Measurements from ENCODE around the gene EFCAB10.
"Not testable (repeated sequence)": the region's sequence is repeated elsewhere in the genome, so short reads cannot be mapped to it uniquely, and the experiment has no call there.

EFCAB10 gene

DNA sequence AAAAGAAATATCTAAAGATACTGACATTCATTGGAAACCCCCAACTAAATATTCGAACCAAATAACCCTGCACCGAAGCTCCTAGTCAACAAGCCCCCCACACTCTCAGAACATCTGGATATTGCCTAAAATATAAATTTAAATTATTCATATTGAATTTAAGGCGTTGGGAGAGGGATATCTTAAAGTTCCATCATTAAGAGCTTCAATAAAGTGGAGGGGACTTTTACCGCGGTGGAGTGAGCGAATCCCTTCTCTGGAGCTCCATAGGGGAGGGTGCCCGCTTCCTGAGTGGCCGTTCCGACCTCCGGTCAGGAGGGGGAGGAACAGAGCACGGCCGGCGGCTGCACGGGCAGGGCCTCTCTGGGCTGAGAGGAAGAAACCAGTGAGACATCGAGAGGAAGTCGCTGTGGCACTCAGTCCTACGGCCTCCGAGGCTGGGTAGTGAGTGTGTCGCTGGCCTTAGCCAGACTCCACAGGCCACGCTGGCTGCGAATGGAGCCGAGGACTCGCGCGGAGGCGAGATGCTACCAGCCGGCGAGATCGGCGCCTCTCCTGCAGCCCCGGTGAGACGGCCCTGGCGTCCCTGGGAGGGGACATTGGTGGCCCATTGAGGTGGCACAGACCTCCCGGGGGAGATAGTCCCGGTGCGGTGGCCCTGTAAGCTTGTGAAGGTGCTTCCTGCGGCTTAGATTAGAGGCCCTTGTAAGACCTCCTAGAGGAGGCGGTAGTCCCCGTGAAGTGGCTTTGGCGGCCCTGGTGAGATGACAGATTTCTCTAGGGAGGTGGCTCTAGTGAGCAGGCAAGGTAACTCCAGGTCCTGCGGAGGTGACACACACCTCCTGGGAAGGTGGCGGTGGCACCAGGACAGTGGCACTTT lies 49.3 kb downstream of the EFCAB10 start, which contains the start of gene RINT1:
Gene RINT1 (plus strand): TSS at position 410 of the 880 bp plus-strand sequence. CDS start 115 bp downstream, at position 525.
- DNase-seq (ENCODE audit: low read depth in 2 of 3, low spot score in 1 of 3): peak; percentile 86 to 92 (median 88)

DNA sequence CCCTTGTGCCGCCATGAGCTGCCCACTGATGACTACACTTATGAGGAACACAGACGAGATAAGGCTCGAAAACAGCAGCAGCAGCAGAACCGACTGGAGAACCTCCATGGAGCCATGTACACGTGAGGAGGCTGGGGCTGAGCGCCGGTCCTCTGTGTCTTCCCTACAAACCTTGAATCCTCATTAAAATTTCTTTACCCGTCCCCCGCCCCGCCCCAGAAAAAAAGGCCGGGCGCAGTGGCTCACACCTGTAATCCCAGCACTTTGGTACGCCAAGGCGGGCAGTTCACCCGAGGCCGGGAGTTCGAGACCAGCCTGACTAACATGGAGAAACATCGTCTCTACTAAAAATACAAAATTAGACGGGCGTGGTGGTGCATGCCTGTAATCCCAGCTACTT lies 50.7 kb downstream of the EFCAB10 start:
- DNase-seq (ENCODE audit: low read depth in 2 of 3, low spot score in 1 of 3): no peak

DNA sequence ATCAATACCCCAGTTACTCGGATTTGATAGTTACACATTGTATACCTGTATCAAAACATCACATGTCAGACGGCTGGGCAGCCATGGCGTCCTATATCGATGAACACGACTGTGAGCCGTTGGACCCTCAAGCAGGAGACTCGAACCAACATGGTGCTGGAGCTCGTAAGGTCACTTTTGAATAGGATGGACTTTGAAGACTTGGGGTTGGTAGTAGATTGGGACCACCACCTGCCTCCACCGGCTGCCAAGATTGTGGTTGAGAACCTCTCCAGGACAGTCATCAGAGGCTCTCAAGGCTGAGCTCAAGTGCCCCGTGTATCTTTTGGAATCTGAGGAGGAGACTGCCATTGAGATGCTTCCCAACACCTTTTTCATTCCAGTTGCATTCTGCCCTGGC lies 51.2 kb downstream of the EFCAB10 start:
- DNase-seq (ENCODE audit: low read depth in 2 of 3, low spot score in 1 of 3): no peak

DNA sequence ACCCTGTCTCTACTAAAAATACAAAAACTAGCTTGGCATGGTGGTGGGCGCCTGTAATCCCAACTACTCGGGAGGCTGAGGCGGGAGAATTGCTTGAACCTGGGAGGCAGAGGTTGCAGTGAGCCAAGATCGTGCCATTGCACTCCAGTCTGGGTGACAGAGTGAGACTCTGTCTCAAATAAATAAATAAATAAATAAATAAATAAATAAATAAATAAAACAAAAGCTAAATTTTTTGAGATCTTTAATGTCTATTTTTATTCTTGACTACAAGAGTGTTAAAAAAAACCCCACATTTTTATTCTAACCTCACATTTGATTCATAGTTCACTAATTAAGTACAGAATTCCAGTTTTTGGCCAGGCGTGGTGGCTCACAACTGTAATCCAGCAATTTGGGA lies 53.6 kb downstream of the EFCAB10 start:
- not testable (repeated sequence) for DNase-seq (ENCODE audit: low read depth in 2 of 3, low spot score in 1 of 3)

DNA sequence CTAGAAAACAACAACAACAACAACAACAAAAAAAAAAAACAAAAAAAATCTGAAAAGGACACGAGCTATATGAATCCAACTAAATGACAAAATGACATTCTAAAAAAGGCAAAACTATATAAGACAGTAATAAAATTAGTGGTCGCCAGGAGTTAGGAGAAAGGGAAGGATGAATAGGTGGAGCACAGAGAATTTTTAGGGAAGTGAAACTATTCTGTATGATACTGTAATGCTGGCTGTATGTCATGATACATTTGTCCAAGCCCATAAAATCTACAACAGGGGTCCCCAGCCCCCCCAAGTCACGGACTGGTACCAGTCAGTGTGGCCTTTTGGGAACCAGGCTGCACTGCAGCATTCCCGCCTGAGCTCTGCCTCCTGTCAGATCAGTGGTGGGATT lies 56.5 kb downstream of the EFCAB10 start:
- DNase-seq (ENCODE audit: low read depth in 2 of 3, low spot score in 1 of 3): no peak

DNA sequence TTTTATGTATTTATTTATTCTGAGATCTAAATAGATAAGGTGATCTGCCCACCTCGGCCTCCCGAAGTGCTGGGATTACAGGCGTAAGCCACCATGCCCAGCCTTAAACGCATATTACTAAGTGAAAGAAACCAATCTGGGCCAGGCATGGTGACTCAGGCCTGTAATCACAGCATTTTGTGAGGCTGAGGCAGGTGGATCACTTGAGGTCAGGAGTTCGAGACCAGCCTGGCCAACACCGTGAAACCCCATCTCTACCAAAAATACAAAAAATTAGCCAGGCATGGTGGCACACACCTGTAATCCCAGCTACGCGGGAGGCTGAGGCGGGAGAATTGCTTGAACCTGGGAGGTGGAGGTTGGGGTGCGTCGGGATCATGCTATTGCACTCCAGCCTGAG lies 56.9 kb downstream of the EFCAB10 start:
- not testable (repeated sequence) for DNase-seq (ENCODE audit: low read depth in 2 of 3, low spot score in 1 of 3)

DNA sequence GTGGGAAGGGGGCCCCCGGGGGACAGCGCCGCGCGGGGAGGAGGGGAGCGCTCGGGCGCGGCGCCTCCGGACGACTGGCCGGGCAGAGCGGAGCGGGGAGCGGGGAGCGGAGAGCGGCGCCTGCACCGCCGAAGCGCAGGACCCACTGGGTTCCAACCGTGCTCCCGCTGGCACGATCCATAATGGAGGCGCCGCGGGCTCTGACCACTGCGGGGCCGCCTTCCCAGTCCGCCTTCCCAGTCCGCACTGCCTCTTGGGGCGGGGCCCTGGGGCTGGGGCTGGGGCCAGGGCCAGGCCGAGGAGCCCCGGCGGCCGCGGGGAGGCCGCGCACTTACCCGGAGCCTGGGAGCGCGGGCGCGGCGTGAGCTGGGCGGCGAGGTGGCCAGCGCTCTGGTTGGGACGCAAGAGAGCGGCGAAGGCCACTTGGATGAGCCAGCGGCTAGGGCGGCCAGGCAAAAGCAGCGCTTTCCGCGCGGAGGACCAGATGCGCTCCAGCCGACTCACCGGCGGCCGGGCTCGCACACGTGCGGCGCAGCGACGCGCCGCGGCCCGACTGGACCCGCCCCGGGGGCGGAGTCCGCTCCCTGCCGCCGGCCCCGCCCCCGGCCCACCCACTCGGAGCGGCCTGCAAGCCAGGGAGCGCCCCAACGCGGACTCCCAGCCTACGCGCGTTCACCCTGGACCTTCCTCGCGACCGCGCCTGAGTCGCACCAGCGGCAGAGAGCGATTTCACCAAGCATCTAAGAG lies 59.4 kb downstream of the EFCAB10 start, which contains the start of gene PUS7:
Gene PUS7 (minus strand): TSS at position 555 of the 747 bp plus-strand sequence. CDS start 13,759 bp downstream, outside the sequence.
- peak; percentile 64 to 82 (median 68) for DNase-seq (ENCODE audit: low read depth in 2 of 3, low spot score in 1 of 3)

DNA sequence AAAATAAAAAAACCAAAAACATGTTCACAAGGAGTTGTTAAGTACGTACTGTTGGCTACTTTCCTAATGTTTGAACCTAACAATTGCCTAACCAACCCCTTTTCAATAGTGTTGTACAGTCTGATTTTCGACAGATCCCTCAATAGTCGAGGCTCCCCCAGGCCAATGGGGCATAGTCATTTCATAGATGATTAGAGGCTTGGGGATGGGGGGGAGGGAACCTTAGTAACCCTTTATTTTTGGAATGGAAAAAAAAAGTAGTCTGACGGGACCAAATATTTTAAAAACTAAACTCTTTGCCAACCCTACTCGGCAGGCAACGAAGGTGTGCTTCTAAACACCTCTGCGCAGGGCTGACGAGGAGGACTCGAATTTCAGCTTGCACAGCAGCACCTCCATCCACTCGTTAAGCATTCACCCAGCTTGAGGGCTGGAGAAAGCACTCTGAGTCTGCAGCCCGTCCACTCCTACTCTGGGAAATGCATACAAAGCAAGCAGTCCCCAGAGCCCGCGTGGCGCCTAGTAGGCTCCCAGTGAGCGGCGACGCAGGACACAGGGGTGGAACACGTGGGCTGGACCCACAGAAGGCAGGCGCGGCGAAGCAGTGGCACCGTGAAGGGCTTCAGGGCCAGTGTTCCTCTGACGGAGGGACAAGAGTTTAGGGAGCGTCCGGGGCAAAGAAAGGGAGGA lies 60.1 kb downstream of the EFCAB10 start:
- DNase-seq (ENCODE audit: low read depth in 2 of 3, low spot score in 1 of 3): peak; percentile 29 to 46 (median 35)

DNA sequence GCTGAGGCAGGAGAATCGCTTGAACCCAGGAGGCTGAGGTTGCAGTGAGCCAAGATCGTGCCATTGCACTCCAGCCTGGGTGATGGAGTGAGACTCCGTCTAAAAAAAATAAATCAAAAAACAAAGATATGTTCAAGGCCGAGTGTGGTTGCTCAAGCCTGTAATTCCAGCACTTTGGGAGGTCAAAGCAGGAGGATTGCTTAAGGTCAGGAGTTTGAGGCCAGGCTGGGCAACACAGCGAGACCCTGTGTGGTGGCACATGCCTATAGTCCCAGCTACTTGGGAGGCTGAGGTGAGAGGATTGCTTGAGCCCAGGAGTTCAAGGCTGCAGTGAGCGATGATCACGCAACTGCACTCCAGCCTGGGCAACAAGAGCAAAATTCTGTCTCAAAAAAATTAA lies 60.7 kb downstream of the EFCAB10 start:
- DNase-seq (ENCODE audit: low read depth in 2 of 3, low spot score in 1 of 3): not testable (repeated sequence)

DNA sequence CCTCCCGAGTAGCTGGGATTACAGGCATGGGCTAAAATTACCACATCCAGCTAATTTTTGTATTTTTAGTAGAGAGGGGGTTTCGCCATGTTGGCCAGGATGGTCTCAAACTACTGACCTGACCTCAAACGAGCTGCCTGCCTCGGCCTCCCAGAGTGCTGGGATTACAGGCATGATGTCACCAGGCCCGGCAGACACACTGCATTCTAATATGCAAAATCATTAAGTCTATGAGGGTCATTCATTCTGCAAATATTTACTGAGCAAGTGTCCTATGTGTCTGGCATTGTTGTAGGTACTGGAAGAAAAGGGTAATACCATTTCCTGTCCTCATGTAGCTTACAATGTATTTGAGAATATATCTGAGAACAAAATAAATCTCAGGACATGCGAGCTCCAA lies 61.9 kb downstream of the EFCAB10 start:
- no peak for DNase-seq (ENCODE audit: low read depth in 2 of 3, low spot score in 1 of 3)

DNA sequence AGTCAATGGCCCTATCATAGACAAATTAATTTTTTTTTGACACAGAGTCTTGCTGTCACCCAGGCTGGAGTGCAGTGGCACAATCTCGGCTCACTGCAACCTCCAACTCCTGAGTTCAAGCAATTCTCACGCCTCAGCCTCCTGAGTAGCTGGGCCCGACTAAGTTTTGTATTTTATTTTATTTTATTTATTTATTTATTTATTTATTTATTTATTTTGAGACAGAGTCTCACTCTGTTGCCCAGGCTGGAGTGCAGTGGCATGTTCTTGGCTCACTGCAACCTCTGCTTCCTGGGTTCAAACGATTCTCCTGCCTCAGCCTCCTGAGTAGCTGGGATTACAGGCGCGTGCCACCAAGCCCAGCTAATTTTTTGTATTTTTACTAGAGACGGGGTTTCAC lies 65.7 kb downstream of the EFCAB10 start:
- not testable (repeated sequence) for DNase-seq (ENCODE audit: low read depth in 2 of 3, low spot score in 1 of 3)
